ENCODE results near the gene C19orf33. TPM values are rescaled to one million over a fixed set of nuclear protein-coding genes. Genes with fewer than 3 reads are reported as not detected.

Gene C19orf33
- total RNA-seq, 1 donor, result 1.3 TPM

- DNase-seq (ENCODE audit: low read depth), result no peak
- no peak overlapping the region for H3K4me3 ChIP-seq (ENCODE audit: low read depth, low read length)
- no peak for TF ChIP-seq CTCF (IDR thresholded peaks at IDR 0.05; ENCODE audit: insufficient read depth, low read depth, low read length)
Observed at GRCh38 chr19:38288123-38288855, 15.8 kb upstream of the C19orf33 start.

DNA sequence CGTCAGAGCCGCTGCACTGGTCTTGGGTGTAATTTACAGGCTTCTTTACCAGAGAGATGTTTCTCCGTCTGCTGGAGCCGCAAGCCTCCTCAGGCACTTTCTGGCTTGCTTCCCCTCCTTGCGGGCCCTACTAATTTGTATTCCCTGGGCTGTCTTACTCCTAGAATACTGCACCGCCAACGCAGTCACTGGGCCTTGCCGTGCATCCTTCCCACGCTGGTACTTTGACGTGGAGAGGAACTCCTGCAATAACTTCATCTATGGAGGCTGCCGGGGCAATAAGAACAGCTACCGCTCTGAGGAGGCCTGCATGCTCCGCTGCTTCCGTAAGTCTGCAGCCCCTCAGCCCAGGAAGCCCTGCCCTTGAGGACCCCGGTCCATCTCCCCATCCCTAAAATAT lies 14.1 kb upstream of the C19orf33 start:
- no peak overlapping the region for H3K4me3 ChIP-seq (ENCODE audit: low read depth, low read length)
- TF ChIP-seq CTCF (IDR thresholded peaks at IDR 0.05; ENCODE audit: insufficient read depth, low read depth, low read length), result no peak
- DNase-seq (ENCODE audit: low read depth), result no peak

GRCh38 chr19:38290631-38291147 lies 13.4 kb upstream of the C19orf33 start:
- no peak for TF ChIP-seq CTCF (IDR thresholded peaks at IDR 0.05; ENCODE audit: insufficient read depth, low read depth, low read length)
- H3K4me3 ChIP-seq (ENCODE audit: low read depth, low read length), result no peak overlapping the region
- peak; percentile 94 for DNase-seq (ENCODE audit: low read depth)

DNA sequence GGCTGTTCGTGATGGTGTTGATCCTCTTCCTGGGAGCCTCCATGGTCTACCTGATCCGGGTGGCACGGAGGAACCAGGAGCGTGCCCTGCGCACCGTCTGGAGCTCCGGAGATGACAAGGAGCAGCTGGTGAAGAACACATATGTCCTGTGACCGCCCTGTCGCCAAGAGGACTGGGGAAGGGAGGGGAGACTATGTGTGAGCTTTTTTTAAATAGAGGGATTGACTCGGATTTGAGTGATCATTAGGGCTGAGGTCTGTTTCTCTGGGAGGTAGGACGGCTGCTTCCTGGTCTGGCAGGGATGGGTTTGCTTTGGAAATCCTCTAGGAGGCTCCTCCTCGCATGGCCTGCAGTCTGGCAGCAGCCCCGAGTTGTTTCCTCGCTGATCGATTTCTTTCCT lies 12.2 kb upstream of the C19orf33 start:
- TF ChIP-seq CTCF (IDR thresholded peaks at IDR 0.05; ENCODE audit: insufficient read depth, low read depth, low read length), result peak; percentile 35
- H3K4me3 ChIP-seq (ENCODE audit: low read depth, low read length), result no peak overlapping the region
- DNase-seq (ENCODE audit: low read depth), result peak; percentile 49

GRCh38 chr19:38293281-38293680 lies 10.8 kb upstream of the C19orf33 start:
- H3K4me3 ChIP-seq (ENCODE audit: low read depth, low read length), result no peak overlapping the region
- no peak for DNase-seq (ENCODE audit: low read depth)
- no peak for TF ChIP-seq CTCF (IDR thresholded peaks at IDR 0.05; ENCODE audit: insufficient read depth, low read depth, low read length)

GRCh38 chr19:38294090-38294489 lies 10.0 kb upstream of the C19orf33 start:
- no peak for TF ChIP-seq CTCF (IDR thresholded peaks at IDR 0.05; ENCODE audit: insufficient read depth, low read depth, low read length)
- DNase-seq (ENCODE audit: low read depth), result no peak
- no peak overlapping the region for H3K4me3 ChIP-seq (ENCODE audit: low read depth, low read length)
